WTC11 (cell line): Measurements from ENCODE around the gene NCAPG. TPM values are rescaled to one million over a fixed set of nuclear protein-coding genes. Genes with fewer than 3 reads are reported as not detected.

Source experiments
- ATAC-seq: fragments of 200-7000 bp; cut with Tn5 transposase; 2 replicates; pipeline ENCODE4 v1.10.0; 2021; ENCODE audit warnings: mild to moderate bottlenecking, moderate library complexity
- CTCF ChIA-PET: fragments of 300-600 bp; sonication (Branson Sonifier 250); formaldehyde crosslinking; loops from one replicate; lab custom pipeline; 2021; ENCODE audit warnings: antibody characterized with exemption; lab: Charles Lee
- POLR2A ChIA-PET: fragments of 350-600 bp; sonication (Branson Sonifier 250); formaldehyde crosslinking; loops from one replicate; lab custom pipeline; 2021; ENCODE audit warnings: antibody characterized with exemption; lab: Charles Lee
- DNase-seq: peaks from one replicate; pipeline ENCODE4 v3.0.0; 2021; ENCODE audit warnings: low spot score
- H3K27ac Mint-ChIP-seq: 2 replicates; pipeline ENCODE4 v1.8.0; 2021; ENCODE audit warnings: mixed read lengths
- H3K27me3 Mint-ChIP-seq: 2 replicates; pipeline ENCODE4 v1.8.0; 2021; ENCODE audit warnings: low read depth, mild to moderate bottlenecking, moderate library complexity, mixed read lengths
- H3K36me3 Mint-ChIP-seq: 2 replicates; pipeline ENCODE4 v1.8.0; 2021; ENCODE audit warnings: mixed read lengths
- H3K4me1 Mint-ChIP-seq: 2 replicates; pipeline ENCODE4 v1.8.0; 2022; ENCODE audit warnings: mixed read lengths
- H3K4me3 Mint-ChIP-seq: 2 replicates; pipeline ENCODE4 v1.8.0; 2021; ENCODE audit warnings: mild to moderate bottlenecking, moderate library complexity, mixed read lengths
- H3K9me3 Mint-ChIP-seq: 2 replicates; pipeline ENCODE4 v1.8.0; 2021; ENCODE audit warnings: mixed read lengths
- ATF2 ChIP-seq: sonication (generic); formaldehyde crosslinking; IDR thresholded peaks from 2 replicates; pipeline ENCODE4 v1.8.1; 2022; ENCODE audit warnings: low read depth, missing genetic modification reagents, borderline replicate concordance
- ATF6 ChIP-seq: sonication (generic); formaldehyde crosslinking; IDR thresholded peaks from 2 replicates; pipeline ENCODE4 v1.8.1; 2023; ENCODE audit warnings: mild to moderate bottlenecking, missing genetic modification reagents
- CTCF ChIP-seq: fragments of 200-600 bp; IDR thresholded peaks from 2 replicates; pipeline ENCODE4 v1.8.0; 2022; ENCODE audit warnings: antibody characterized with exemption
- FOXK1 ChIP-seq: sonication (generic); formaldehyde crosslinking; IDR thresholded peaks from 2 replicates; pipeline ENCODE4 v1.8.0; 2022; ENCODE audit warnings: mild to moderate bottlenecking, moderate library complexity, missing genetic modification reagents
- HMGA2 ChIP-seq: fragments of 250-450 bp; sonication (Bioruptor Pico); IDR thresholded peaks from 2 replicates; pipeline ENCODE4 v1.4.0; 2021; ENCODE audit warnings: mild to moderate bottlenecking, moderate library complexity
- HMGXB4 ChIP-seq: sonication (generic); formaldehyde crosslinking; IDR thresholded peaks from 2 replicates; pipeline ENCODE4 v1.8.1; 2023; ENCODE audit warnings: mild to moderate bottlenecking, moderate library complexity, missing genetic modification reagents
- JUN ChIP-seq: sonication (generic); formaldehyde crosslinking; IDR thresholded peaks from 2 replicates; pipeline ENCODE4 v1.8.0; 2023; ENCODE audit warnings: mild to moderate bottlenecking, missing genetic modification reagents
- MAX ChIP-seq: sonication (generic); formaldehyde crosslinking; IDR thresholded peaks from 2 replicates; pipeline ENCODE4 v1.8.0; 2022; ENCODE audit warnings: mild to moderate bottlenecking, missing genetic modification reagents
- MXD4 ChIP-seq: fragments of 250-450 bp; sonication (Bioruptor Pico); IDR thresholded peaks from 2 replicates; pipeline ENCODE4 v1.8.0; 2021; ENCODE audit warnings: mild to moderate bottlenecking, moderate library complexity, borderline replicate concordance
- NR3C1 ChIP-seq: sonication (generic); formaldehyde crosslinking; conservative IDR thresholded peaks from 2 replicates; pipeline ENCODE4 v1.8.1; 2023; ENCODE audit warnings: low read depth, mild to moderate bottlenecking, missing genetic modification reagents
- TEAD1 ChIP-seq: sonication (generic); formaldehyde crosslinking; IDR thresholded peaks from 2 replicates; pipeline ENCODE4 v1.8.0; 2022; ENCODE audit warnings: mild to moderate bottlenecking, missing genetic modification reagents
- USF1 ChIP-seq: sonication (generic); formaldehyde crosslinking; IDR thresholded peaks from 2 replicates; pipeline ENCODE4 v1.8.0; 2022; ENCODE audit warnings: mild to moderate bottlenecking, missing genetic modification reagents
- ZBTB21 ChIP-seq: sonication (generic); formaldehyde crosslinking; IDR thresholded peaks from 2 replicates; pipeline ENCODE4 v1.8.1; 2023; ENCODE audit warnings: mild to moderate bottlenecking, missing genetic modification reagents, borderline replicate concordance
- ZNF232 ChIP-seq: sonication (generic); formaldehyde crosslinking; IDR thresholded peaks from 2 replicates; pipeline ENCODE4 v1.8.0; 2022; ENCODE audit warnings: mild to moderate bottlenecking, missing genetic modification reagents
- ZNF281 ChIP-seq: sonication (generic); formaldehyde crosslinking; IDR thresholded peaks from 2 replicates; pipeline ENCODE4 v1.8.0; 2023; ENCODE audit warnings: mild to moderate bottlenecking, missing genetic modification reagents
- ZNF416 ChIP-seq: fragments of 250-450 bp; sonication (Bioruptor Pico); IDR thresholded peaks from 2 replicates; pipeline ENCODE4 v1.9.0; 2021; ENCODE audit warnings: mild to moderate bottlenecking, inconsistent platforms
- ZNF512 ChIP-seq: sonication (generic); formaldehyde crosslinking; IDR thresholded peaks from 2 replicates; pipeline ENCODE4 v1.8.1; 2022; ENCODE audit warnings: missing genetic modification reagents, borderline replicate concordance
- ZSCAN18 ChIP-seq: fragments of 250-450 bp; sonication (Bioruptor Pico); IDR thresholded peaks from 2 replicates; pipeline ENCODE4 v2.1.2; 2022; ENCODE audit warnings: mild to moderate bottlenecking, moderate library complexity
- total RNA-seq: library from RNA; stranded (reverse); gene quantifications from 3 replicates; pipeline ENCODE4 v1.2.3, GENCODE V29; 2021

The NCAPG gene
- total RNA-seq, 1 experiment from 2014 or later = 61.9 TPM

- no peaks in the 10 kb centered on the region for H3K36me3 Mint-ChIP-seq
- no peak overlapping the region for H3K4me3 Mint-ChIP-seq
- H3K9me3 Mint-ChIP-seq = no peaks in the 10 kb centered on the region
- H3K27me3 Mint-ChIP-seq = peaks cover 56% of the 10 kb centered on the region
- ChIA-PET CTCF (no interaction called here), POLR2A (no interaction called here)
- ATAC-seq (no peak), DNase-seq (no peak)
- H3K27ac Mint-ChIP-seq = no peak overlapping the region
- TF ChIP-seq CTCF (no peak), ZBTB21 (CRISPR knock-in tag) (no peak), ZSCAN18 (CRISPR knock-in tag) (no peak), HMGXB4 (CRISPR knock-in tag) (no peak), ZNF416 (CRISPR knock-in tag) (no peak), HMGA2 (CRISPR knock-in tag) (no peak)
- H3K4me1 Mint-ChIP-seq = peaks cover 14% of the 10 kb centered on the region; the same call in 1 of the 2 replicates
Measured at GRCh38 chr4:17778431-17778830, 32.3 kb upstream of the NCAPG start.

- peaks cover 61% of the 10 kb centered on the region for H3K27me3 Mint-ChIP-seq
- ChIA-PET POLR2A (no interaction called here), CTCF (interaction anchor here (1.7 kb wide), 1 partner anchor 36 kb away, joined by 5 read pairs; no protein-coding TSS in a partner anchor)
- no peaks in the 10 kb centered on the region for H3K36me3 Mint-ChIP-seq
- TF ChIP-seq ZNF512 (no peak), NR3C1 (CRISPR knock-in tag) (no peak), ATF6 (CRISPR knock-in tag) (no peak), MAX (CRISPR knock-in tag) (no peak), ZNF281 (no peak), ATF2 (CRISPR knock-in tag) (no peak), TEAD1 (CRISPR knock-in tag) (no peak), ZNF232 (CRISPR knock-in tag) (no peak), MXD4 (CRISPR knock-in tag) (no peak), USF1 (CRISPR knock-in tag) (no peak), FOXK1 (CRISPR knock-in tag) (no peak), JUN (no peak)
- H3K4me1 Mint-ChIP-seq = peaks cover 14% of the 10 kb centered on the region; the same call in 1 of the 2 replicates
- DNase-seq (no peak), ATAC-seq (peak; percentile 14)
- peak overlapping the region; percentile 76 for H3K4me3 Mint-ChIP-seq
- no peak overlapping the region for H3K27ac Mint-ChIP-seq
- no peaks in the 10 kb centered on the region for H3K9me3 Mint-ChIP-seq
Measured at GRCh38 chr4:17780501-17781299, 30.1 kb upstream of the NCAPG start.
